Astrocyte (in vitro differentiated cells and primary cell): ENCODE data around the gene APH1A.

Source experiments
- EZH2 ChIP-seq: IDR thresholded peaks from 2 replicates; pipeline ENCODE4 v1.6.1; 2012; ENCODE audit warnings: mild to moderate bottlenecking, low read length, inconsistent platforms; ENCODE audit not compliant: insufficient read depth
- TF ChIP-seq, protein P1 (sequence below): IDR thresholded peaks from 2 replicates; pipeline ENCODE4 v1.5.1; 2011; ENCODE audit warnings: low read depth, mild to moderate bottlenecking, inconsistent platforms, low read length, moderate library complexity; ENCODE audit not compliant: insufficient read depth

DNA sequence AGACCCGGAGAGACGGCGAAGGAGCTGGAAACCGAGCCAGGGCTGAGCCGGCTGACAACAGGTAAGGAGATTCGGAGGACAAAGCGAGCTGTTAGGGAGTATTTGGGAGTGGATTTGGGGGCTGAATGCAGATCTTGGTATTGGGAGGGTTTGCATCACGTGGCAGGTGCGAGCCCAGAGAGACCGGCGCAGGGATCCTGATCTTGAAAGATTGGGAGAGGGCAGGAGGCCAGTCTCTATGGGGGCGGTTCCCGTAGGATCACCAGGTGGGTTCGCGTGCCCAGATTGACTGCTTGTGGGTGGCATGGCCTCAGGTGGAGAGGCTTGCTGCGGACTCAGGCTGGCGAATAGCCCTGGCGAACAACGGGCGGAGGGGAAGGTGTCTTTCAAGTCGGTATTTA lies 13.7 kb upstream of the APH1A start:
- TF ChIP-seq EZH2: no peak
- TF ChIP-seq, protein P1, sequence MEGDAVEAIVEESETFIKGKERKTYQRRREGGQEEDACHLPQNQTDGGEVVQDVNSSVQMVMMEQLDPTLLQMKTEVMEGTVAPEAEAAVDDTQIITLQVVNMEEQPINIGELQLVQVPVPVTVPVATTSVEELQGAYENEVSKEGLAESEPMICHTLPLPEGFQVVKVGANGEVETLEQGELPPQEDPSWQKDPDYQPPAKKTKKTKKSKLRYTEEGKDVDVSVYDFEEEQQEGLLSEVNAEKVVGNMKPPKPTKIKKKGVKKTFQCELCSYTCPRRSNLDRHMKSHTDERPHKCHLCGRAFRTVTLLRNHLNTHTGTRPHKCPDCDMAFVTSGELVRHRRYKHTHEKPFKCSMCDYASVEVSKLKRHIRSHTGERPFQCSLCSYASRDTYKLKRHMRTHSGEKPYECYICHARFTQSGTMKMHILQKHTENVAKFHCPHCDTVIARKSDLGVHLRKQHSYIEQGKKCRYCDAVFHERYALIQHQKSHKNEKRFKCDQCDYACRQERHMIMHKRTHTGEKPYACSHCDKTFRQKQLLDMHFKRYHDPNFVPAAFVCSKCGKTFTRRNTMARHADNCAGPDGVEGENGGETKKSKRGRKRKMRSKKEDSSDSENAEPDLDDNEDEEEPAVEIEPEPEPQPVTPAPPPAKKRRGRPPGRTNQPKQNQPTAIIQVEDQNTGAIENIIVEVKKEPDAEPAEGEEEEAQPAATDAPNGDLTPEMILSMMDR: no peak
